Body of pancreas (tissue), 4 donors: ENCODE measurements around the gene XKR8.

Experiments used
- CTCF ChIP-seq, 7 experiments: fragments of 450-650 bp in 4 of 7; fragments of 200-600 bp in 3 of 7; sonication (generic) in 3 of 7; IDR thresholded peaks; one replicate each; pipeline ENCODE4 v1.5.1; 2016 to 2019; ENCODE audit warnings: antibody characterized with exemption in 7 of 7
- POLR2A ChIP-seq, 3 donors: fragments of 450-650 bp; IDR thresholded peaks; one replicate each; pipeline ENCODE4 v1.6.1; 2016; ENCODE audit warnings: antibody characterized with exemption in 3 of 3, mild to moderate bottlenecking in 2 of 3

- TF ChIP-seq CTCF (IDR thresholded peaks at IDR 0.05) = no peak
- TF ChIP-seq POLR2A (IDR thresholded peaks at IDR 0.05) = no peak
Observed at GRCh38 chr1:27980216-27980845, 20.6 kb downstream of the XKR8 start.
